Upper lobe of left lung (tissue), 6 donors: ENCODE results near the gene KDM6B. TPM values are rescaled to one million over a fixed set of nuclear protein-coding genes. Genes with fewer than 3 reads are reported as not detected.
"Not testable (repeated sequence)": the region's sequence is repeated elsewhere in the genome, so short reads cannot be mapped to it uniquely, and the experiment has no call there.

Experiments
- ATAC-seq, 2 donors: fragments of 200-7000 bp; cut with Tn5 transposase; one replicate each; pipeline ENCODE4 v1.9.1; 2022; ENCODE audit warnings: mild to moderate bottlenecking in 2 of 2, moderate library complexity in 2 of 2; ENCODE audit not compliant: low FRiP score in 2 of 2
- DNase-seq, 2 donors: peaks; one replicate each; pipeline ENCODE4 v3.0.0-alpha.2; 2019 to 2020
- H3K27ac ChIP-seq, 4 donors: fragments of 200-600 bp; sonication (generic); one replicate each; pipeline ENCODE4 v1.5.1; 2016 to 2019
- H3K27me3 ChIP-seq, 4 donors: fragments of 200-600 bp; sonication (generic); one replicate each; pipeline ENCODE4 v1.5.1; 2017 to 2019
- H3K36me3 ChIP-seq, 4 donors: fragments of 200-600 bp; sonication (generic); one replicate each; pipeline ENCODE4 v1.5.1; 2016 to 2019
- H3K4me1 ChIP-seq, 4 donors: fragments of 200-600 bp; sonication (generic); one replicate each; pipeline ENCODE4 v1.5.1; 2018 to 2019
- H3K4me3 ChIP-seq, 4 donors: fragments of 200-600 bp; sonication (generic); one replicate each; pipeline ENCODE4 v1.5.1; 2017 to 2019; ENCODE audit warnings: mild to moderate bottlenecking in 2 of 4, moderate library complexity in 1 of 4
- H3K9me3 ChIP-seq, 4 donors: fragments of 200-600 bp; sonication (generic); one replicate each; pipeline ENCODE4 v1.5.1; 2018 to 2019
- EP300 ChIP-seq, 4 donors: sonication (generic); formaldehyde crosslinking; IDR thresholded peaks; one replicate each; pipeline ENCODE4 v1.5.1; 2017; ENCODE audit warnings: antibody characterized with exemption in 4 of 4, control low read depth in 2 of 4
- POLR2A ChIP-seq, 4 donors: fragments of 450-650 bp; IDR thresholded peaks; one replicate each; pipeline ENCODE4 v1.5.1; 2016 to 2017; ENCODE audit warnings: antibody characterized with exemption in 4 of 4, mild to moderate bottlenecking in 2 of 4
- POLR2AphosphoS5 ChIP-seq, 2 donors: sonication (generic); formaldehyde crosslinking; IDR thresholded peaks; one replicate each; pipeline ENCODE4 v1.5.1; 2017; ENCODE audit warnings: antibody characterized with exemption in 2 of 2
- WGBS, 2 donors: methylation state at CpG; one replicate each; pipeline ENCODE4 v1.1.5; 2017 to 2018; 5-methylcytosine and 5-hydroxymethylcytosine counted together
- total RNA-seq, 6 donors: library from RNA; depleted of rRNA in 4 of 6; stranded (reverse); fragments of >200 nt in 4 of 6; gene quantifications; one replicate each; pipeline versions ENCODE4 v1.1.0 to v1.2.1, GENCODE V29; 2016 to 2021
- TF ChIP-seq, protein P1 (sequence below), 6 experiments: fragments of 450-650 bp in 4 of 6; fragments of 200-600 bp in 2 of 6; sonication (generic) in 2 of 6; IDR thresholded peaks; one replicate each; pipeline ENCODE4 v1.5.1; 2016 to 2019; ENCODE audit warnings: antibody characterized with exemption in 6 of 6
- donor health status: DM: no; HTN: no; CAD: no; lungs with moderate emphysema.
- donor health status: DM: no; HTN: yes; CAD: no; lungs with severe emphysema.

Gene KDM6B
- total RNA-seq, 6 donors from 2014 or later, result 17.5 to 68.0 (median 42.2) TPM

GRCh38 chr17:7806587-7806986 is 27.4 kb upstream of the KDM6B start:
- WGBS, 2 donors, result 81 to 84% methylated on average over 6 of the region's 6 CpGs
- Histone ChIP-seq H3K27me3 (no peaks in the 10 kb centered on the region), H3K9me3 (no peaks in the 10 kb centered on the region), H3K4me3 (no peak overlapping the region), H3K36me3 (no peaks in the 10 kb centered on the region), H3K4me1 (peaks cover 0 to 7% (median 2%) of the 10 kb centered on the region in 4 donors), H3K27ac (no peak overlapping the region)
- ATAC-seq, result peak in 1 of 2 donors; percentile 32
- TF ChIP-seq EP300 (IDR thresholded peaks at IDR 0.05), result no peak
- TF ChIP-seq POLR2A (IDR thresholded peaks at IDR 0.05), result no peak
- TF ChIP-seq, protein P1, sequence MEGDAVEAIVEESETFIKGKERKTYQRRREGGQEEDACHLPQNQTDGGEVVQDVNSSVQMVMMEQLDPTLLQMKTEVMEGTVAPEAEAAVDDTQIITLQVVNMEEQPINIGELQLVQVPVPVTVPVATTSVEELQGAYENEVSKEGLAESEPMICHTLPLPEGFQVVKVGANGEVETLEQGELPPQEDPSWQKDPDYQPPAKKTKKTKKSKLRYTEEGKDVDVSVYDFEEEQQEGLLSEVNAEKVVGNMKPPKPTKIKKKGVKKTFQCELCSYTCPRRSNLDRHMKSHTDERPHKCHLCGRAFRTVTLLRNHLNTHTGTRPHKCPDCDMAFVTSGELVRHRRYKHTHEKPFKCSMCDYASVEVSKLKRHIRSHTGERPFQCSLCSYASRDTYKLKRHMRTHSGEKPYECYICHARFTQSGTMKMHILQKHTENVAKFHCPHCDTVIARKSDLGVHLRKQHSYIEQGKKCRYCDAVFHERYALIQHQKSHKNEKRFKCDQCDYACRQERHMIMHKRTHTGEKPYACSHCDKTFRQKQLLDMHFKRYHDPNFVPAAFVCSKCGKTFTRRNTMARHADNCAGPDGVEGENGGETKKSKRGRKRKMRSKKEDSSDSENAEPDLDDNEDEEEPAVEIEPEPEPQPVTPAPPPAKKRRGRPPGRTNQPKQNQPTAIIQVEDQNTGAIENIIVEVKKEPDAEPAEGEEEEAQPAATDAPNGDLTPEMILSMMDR (IDR thresholded peaks at IDR 0.05), result no peak
- no peak for TF ChIP-seq POLR2AphosphoS5 (IDR thresholded peaks at IDR 0.05)
- no peak for DNase-seq

DNA sequence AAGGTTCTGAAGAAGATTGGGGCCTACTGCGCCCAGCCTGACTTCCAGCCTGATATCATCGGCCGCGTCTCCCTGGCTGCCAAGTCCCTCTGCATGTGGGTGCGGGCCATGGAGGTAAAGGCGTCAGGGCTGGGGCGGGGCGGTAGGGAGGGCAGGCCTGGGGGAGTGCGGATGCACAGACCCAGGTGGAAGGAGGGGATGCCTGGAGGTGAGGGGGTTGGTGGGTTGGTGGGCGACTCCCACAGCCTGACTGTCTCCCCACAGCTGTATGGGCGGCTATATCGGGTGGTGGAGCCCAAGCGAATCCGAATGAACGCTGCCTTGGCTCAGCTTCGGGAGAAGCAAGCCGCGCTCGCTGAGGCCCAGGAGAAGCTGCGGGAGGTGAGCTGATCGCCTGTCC is 26.8 kb upstream of the KDM6B start:
- no peak overlapping the region for H3K4me3 ChIP-seq
- 93 to 94% methylated on average over 21 of the region's 21 CpGs for WGBS, 2 donors
- no peak overlapping the region for H3K27ac ChIP-seq
- TF ChIP-seq POLR2A (IDR thresholded peaks at IDR 0.05) (no peak), POLR2AphosphoS5 (IDR thresholded peaks at IDR 0.05) (no peak), EP300 (IDR thresholded peaks at IDR 0.05) (no peak)
- TF ChIP-seq, protein P1 (IDR thresholded peaks at IDR 0.05), result no peak
- no peaks in the 10 kb centered on the region for H3K9me3 ChIP-seq
- ATAC-seq, result peak; percentile 23 to 24
- peaks cover 0 to 7% (median 2%) of the 10 kb centered on the region in 4 donors for H3K4me1 ChIP-seq
- H3K36me3 ChIP-seq, result no peaks in the 10 kb centered on the region
- no peaks in the 10 kb centered on the region for H3K27me3 ChIP-seq
- DNase-seq, result peak in 1 of 2 donors; percentile 57

- peak in 1 of 2 donors; percentile 32 for ATAC-seq
Measured at GRCh38 chr17:7809086-7809790, 24.8 kb upstream of the KDM6B start.

DNA sequence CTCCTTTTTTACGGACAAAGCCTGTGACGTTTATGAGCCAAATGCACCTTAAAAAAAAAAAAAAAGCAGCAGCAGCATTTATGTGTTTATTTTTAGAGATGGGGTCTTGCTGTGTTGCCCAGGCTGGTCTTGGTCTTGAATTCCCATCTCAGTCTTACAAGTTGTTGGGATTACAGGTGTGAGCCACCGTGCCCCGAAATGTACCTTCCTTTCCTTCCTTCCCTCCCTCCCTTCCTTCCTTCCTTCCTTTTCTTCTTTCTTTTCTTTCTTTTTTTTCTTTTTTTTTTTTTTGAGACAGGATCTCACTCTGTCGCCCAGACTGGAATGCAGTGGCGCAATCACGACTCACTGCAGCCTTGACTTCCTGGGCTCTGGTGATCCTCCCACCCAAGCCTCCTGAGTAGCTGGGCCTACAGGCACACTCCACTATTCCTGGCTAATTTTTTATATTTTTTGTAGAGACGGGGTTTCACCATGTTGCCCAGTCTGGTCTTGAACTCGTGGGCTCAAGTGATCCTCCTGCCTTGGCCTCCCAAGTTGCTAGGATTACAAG is 24.1 kb upstream of the KDM6B start:
- H3K9me3 ChIP-seq, H3K4me3 ChIP-seq, ATAC-seq, H3K27ac ChIP-seq, H3K27me3 ChIP-seq, H3K36me3 ChIP-seq, DNase-seq, H3K4me1 ChIP-seq: not testable (repeated sequence)
- 67 to 69% methylated on average over 9 of the region's 9 CpGs for WGBS, 2 donors

More at GRCh38 chr17:7809086-7809790, 24.8 kb upstream of the KDM6B start:
- Histone ChIP-seq H3K9me3 (no peaks in the 10 kb centered on the region), H3K27ac (no peak overlapping the region), H3K27me3 (no peaks in the 10 kb centered on the region), H3K4me3 (no peak overlapping the region), H3K36me3 (no peaks in the 10 kb centered on the region), H3K4me1 (peaks cover 0 to 2% (median under 1%) of the 10 kb centered on the region in 4 donors)
- TF ChIP-seq POLR2AphosphoS5 (IDR thresholded peaks at IDR 0.05) (no peak), EP300 (IDR thresholded peaks at IDR 0.05) (no peak), POLR2A (IDR thresholded peaks at IDR 0.05) (no peak)
- TF ChIP-seq, protein P1 (IDR thresholded peaks at IDR 0.05), result no peak
- 61 to 76% methylated on average over 11 of the region's 11 CpGs for WGBS, 2 donors
- DNase-seq, result no peak

DNA sequence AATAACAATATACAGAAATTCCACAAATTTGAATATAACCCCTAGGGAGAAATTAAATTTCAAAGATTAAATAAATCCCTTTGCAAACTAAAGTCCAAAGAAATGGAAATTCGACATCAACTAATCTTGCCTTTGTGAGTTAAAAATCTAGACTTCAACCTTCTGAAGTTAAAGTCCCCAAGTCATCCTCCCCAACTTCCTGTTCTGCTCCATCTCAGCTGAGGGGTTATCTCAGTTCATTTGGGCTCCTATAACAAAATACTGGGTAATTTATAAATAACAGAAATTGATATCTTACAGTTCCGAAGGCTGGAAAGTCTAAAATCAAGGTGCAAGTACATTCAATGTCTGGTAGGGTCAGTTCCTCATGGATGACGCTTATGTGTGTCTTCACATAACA is 22.8 kb upstream of the KDM6B start:
- Histone ChIP-seq H3K36me3 (no peaks in the 10 kb centered on the region), H3K27ac (no peak overlapping the region), H3K27me3 (no peaks in the 10 kb centered on the region), H3K4me1 (no peaks in the 10 kb centered on the region), H3K9me3 (no peaks in the 10 kb centered on the region), H3K4me3 (no peak overlapping the region)
- DNase-seq (no peak), ATAC-seq (no peak)
- TF ChIP-seq POLR2A (IDR thresholded peaks at IDR 0.05) (no peak), EP300 (IDR thresholded peaks at IDR 0.05) (no peak), POLR2AphosphoS5 (IDR thresholded peaks at IDR 0.05) (no peak)
- TF ChIP-seq, protein P1 (IDR thresholded peaks at IDR 0.05), result no peak
- WGBS, 2 donors, result 71 to 79% methylated on average over 3 of the region's 3 CpGs
